GM23338 (cell line): Measurements from ENCODE around the gene NLGN4X. TPM values are rescaled to one million over a fixed set of nuclear protein-coding genes. Genes with fewer than 3 reads are reported as not detected.

ENCODE experiments used
- polyA plus RNA-seq: library from polyadenylated mRNA; unstranded; fragments of >200 nt; fragmentation: Nextera tagmentation; extraction: Ambion mirVana; gene quantifications from 2 replicates; pipeline ENCODE4 v1.2.1, GENCODE V29; 2016
- small RNA-seq: library from RNA; depleted of rRNA; stranded (forward); fragments of <200 nt; gene quantifications from one replicate; pipeline ENCODE3, GENCODE V24; 2014; ENCODE audit warnings: low replicate concordance
- total RNA-seq: library from RNA; depleted of rRNA; stranded (reverse); fragments of >200 nt; shearing (Covaris generic); gene quantifications from 2 replicates; pipeline ENCODE4 v1.2.3, GENCODE V29; 2014

Gene NLGN4X
- total and polyA plus RNA-seq, 2 experiments from 2014 or later = 36.0 to 86.5 TPM

Small RNA genes within 50 kb of the gene (small RNA-seq; reads per million reads assigned to genes)
- not detected for gene RF00322
